ENCODE data around the gene SLTM.
"Not testable (repeated sequence)": the region's sequence is repeated elsewhere in the genome, so short reads cannot be mapped to it uniquely, and the experiment has no call there.

SLTM gene

DNA sequence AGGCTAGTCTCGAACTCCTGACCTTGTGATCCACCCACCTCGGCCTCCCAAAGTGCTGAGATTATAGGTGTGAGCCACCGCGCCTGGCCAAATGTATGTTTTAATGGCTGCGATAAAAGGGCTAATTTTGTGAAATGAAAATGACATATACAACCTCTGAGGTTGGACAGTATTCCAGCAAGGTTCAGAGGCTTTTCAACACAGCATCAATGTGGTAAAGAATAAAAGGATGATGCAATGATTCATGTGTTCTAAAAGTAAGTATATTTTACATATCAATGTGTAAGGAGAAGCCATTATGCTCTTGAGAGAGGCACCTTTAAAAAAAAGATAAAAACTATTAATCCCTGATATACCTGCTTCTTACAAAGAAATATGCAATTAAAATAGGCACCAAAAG lies 6.7 kb downstream of the SLTM start:
- DNase-seq, result no peak

DNA sequence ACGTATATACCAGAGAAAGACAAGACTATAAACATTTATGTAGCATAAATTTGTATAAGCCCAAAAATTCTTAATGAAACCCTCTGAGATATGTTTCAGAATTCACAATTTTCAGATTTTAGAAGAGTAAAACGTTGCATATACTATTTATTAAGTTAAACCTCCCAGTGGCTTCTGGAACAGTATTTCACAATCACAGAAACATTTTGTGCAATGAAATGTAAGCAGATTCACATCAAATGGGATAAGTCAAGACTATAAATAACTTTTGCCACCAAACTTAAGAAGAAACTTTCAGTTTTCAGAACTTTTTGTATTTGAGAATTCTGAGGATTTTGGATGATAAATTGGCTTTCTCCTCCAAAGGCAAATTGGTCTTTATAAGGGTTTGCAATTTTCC lies 9.2 kb downstream of the SLTM start:
- no peak for DNase-seq

- no peak for DNase-seq
Observed at GRCh38 chr15:58923696-58924300, 9.7 kb downstream of the SLTM start.

DNA sequence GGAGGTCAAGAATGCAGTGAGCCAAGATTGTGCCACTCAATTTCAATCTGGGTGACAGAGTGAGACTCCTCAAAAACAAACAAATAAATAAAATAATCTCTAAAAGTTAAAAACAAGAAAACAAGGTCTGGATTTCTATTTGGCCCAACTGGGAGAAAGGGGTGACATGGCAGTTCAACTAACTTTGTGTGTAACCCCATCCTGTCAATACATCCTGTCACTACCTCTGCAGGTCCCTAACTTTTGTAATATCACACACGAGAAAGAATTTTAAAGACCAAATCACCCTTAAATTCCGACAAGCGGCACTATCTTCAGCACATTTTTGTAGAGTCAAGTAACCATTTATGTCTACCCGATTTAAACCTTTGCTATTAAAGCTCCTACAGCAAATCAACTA lies 10.2 kb downstream of the SLTM start:
- DNase-seq, result no peak

- no peak for DNase-seq
Observed at GRCh38 chr15:58921267-58921790, 12.2 kb downstream of the SLTM start.

DNA sequence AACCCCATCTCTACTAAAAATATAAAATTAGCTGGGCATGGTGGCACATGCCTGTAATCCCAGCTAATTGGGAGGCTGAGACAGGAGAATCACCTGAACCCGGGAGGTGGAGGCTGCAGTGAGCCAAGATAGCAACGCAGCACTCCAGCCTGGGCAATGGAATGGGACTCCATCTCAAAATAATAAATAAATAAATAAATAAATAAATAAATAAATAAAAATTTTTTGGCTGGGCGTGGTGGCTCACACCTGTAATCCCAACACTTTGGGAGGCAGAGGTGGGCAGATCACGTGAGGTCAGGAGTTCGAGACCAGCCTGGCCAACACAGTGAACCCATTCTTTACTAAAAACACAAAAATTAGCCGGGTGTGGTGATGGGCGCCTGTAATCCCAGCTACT lies 13.0 kb downstream of the SLTM start:
- DNase-seq, result not testable (repeated sequence)

DNA sequence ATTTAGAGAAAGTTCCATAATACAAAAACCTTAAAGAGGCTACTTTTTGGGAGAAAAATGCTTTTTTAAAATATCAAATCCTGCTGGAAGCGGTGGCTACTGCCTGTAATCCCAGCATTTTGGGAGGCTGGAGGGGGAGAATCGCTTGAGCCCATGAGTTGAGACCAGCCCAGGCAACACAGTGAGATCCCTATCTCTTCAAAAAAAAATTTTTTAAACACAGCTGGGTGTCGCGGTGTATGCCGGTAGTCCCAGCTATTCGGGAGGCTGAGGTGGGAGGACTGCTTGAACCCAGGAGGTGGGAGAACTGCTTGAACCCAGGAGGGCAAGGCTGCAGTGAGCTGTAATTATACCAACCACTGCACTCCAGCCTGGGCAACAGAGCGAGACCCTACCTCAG lies 14.2 kb downstream of the SLTM start:
- DNase-seq, result no peak

DNA sequence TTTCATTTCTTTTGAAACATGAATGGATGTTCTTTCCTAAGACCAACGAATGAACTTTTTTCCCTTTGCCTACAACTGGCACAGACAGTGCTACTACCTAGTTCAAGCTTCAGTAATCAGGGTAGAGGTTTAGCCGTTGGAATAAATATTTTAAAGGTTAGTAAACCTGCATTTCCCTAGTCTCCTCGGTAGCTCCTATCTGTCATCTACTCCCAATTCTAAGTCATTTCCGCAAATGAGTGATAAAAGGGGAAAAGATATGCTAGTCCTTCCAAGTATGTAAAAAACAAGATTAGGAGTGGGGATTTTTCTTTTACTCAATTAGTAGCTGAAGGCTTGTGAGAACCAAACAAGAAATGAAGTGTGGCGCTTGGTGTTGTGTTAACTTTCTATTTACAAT lies 15.2 kb downstream of the SLTM start:
- DNase-seq, result no peak

DNA sequence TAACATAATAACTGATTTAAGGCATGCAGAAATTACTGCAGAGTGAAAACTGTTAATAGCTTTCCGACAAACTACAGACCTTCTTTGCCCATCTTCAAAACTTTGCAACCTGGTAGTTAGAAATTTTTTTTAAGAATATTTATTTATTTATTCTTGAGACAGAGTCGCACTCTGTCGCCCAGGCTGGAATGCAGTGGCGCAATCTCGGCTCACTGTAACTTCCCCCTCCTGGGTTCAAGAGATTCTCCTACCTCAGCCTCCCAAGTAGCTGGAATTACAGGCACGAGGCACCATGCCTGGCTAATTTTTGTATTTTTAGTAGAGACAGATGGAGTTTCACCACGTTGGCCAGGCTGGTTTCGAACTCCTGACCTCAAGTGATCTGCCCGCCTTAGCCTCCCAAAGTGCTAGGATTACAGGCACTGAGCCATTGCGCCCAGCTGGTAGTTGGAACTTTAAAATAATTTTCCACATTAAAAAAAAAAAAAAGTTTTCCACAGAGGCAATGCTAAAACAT lies 15.8 kb downstream of the SLTM start:
- not testable (repeated sequence) for DNase-seq

DNA sequence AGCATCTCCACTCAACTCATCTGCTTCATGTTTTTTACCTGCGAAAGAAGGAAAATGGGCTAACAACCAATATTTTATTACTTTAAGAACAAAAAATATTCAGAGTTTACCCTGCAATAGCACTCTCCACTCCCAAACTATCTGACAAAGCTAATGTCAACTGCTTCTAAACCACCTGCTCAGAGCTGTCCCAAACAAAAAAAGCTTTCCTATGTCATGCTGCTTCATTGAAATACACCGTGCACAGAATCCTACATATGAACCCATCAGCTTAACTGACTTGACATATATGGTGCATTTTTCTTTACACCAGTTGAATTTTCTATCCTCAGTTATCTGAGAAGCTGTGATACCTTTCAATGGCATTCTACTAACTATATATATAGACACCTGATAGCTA lies 16.5 kb downstream of the SLTM start:
- no peak for DNase-seq

GRCh38 chr15:58910456-58910855 lies 23.0 kb downstream of the SLTM start:
- DNase-seq, result no peak

- no peak for DNase-seq
Observed at GRCh38 chr15:58909616-58910015, 23.9 kb downstream of the SLTM start.

- no peak for DNase-seq
Observed at GRCh38 chr15:58908550-58909309, 24.7 kb downstream of the SLTM start.

- no peak for DNase-seq
Observed at GRCh38 chr15:58900631-58901030, 32.8 kb downstream of the SLTM start.

DNA sequence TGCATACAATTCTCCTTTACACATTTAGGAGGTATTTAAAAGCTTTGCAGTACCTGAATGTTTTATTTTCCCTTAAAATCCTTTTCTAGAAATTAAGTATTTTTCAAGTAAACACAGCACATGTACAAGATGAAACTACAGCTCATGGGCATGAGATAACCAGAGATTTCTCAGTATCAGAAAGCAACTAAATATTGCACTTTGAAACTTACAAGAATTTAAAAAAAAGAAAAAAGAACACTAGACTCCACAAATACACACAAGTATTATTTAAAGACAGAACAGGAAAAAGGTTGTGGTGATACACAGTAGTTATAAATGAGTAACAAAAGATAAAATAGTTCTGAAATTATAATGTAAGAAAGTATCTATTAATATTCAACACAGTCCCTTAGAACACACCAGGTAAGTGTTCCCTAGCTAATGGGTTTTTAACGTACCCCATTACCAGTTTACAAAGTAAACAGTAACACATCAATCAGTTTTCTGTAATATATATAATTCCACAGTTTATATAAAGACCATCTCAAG lies 35.3 kb downstream of the SLTM start:
- no peak for DNase-seq

GRCh38 chr15:58889363-58889762 lies 44.1 kb downstream of the SLTM start:
- no peak for DNase-seq

DNA sequence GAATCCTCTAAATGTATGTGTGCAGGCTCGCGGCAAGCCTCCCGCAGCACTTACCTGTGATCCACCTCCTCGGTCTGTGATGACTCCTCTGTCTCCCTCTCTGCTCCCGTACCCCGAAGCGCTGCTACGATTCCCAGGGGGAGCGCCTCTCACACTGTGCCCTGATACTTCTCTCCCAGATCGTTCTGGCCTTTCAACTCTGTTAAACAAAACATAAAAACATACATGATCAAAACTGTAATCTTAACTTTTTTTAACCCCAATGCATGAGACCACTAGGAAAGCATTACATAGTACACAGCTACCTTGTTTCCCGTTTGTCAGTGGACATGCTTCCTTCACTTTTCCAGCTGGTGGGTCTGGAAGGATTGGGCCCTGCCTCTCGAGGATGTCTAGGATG lies 46.6 kb downstream of the SLTM start:
- DNase-seq, result no peak

DNA sequence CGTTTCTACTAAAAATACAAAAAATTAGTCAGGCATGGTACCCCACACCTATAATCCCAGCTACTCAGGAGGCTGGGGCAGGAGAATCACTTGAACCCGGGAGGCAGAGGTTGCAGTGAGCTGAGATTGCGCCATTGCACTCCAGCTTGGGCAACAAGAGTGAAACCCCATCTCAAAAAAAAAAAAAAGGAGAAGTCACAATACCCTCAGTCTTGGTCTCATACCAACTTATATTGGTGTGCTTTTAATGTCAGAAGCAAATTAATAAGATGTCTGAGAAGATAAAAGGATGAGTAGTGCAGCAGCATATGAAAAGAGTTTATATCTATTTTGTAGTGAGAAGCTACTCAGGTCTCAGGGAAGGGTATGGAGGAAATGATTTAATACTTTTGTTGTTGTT lies 49.6 kb downstream of the SLTM start:
- DNase-seq, result not testable (repeated sequence)

GRCh38 chr15:58882243-58882642 lies 51.2 kb downstream of the SLTM start:
- no peak for DNase-seq

DNA sequence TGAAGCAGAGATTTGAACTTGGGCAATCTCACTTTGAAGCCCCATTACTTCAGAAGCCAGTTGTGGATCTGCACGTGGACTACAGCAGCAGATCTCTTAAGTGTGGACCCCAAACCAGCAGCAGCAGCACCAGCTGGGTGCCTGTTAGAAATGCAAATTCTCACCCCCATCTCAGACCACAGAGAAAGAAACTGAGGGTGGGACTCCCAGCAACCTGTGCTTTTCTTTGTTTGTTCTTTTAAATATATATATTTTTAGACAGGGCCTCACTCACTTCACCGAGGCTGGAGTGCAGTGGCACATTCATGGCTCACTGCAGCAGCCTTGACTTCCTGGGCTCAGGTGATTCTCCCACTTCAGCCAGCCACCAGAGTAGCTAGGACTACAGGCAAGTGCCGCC lies 53.2 kb downstream of the SLTM start:
- DNase-seq, result no peak

- no peak for DNase-seq
Observed at GRCh38 chr15:58877999-58878825, 55.3 kb downstream of the SLTM start.

DNA sequence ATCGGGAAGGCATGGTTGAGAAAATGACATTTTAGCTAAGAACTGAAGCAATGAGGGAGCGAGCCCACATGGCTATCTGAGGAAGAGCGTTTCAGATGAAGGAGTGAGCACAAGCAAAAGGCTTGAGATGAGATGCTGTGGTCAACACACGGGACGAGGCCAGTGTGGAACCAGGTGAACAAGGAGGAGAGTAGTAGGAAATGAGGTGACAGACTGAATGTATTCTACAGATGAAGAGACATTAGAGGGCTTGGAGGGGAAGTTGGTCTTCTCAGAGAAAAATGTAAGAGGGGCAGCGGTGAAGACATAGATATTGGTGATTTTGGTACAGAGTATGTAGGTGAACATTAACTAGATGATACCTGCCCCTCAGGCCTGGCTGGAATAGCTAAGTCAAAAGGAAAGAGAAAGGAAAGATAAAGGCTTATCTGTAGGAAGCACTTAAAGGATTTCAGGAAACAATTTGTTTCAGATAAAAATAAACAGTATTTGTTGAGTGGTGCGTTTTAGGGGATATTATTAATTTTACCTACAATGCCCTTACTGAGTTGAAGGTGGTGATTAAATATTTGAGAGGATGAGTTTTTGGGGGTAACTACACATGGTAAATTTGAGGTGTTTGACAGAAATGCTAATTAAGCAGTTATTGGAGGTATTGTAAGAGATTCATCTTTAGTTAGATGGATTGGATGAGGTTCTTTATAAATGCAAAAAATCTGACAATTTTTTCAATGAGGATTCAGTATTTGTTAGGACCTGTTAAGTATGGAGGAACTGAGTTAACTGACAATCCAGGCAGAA lies 57.0 kb downstream of the SLTM start:
- DNase-seq, result no peak
